ENCODE results near the gene RUFY4. TPM values are rescaled to one million over a fixed set of nuclear protein-coding genes. Genes with fewer than 3 reads are reported as not detected.

Gene RUFY4
- total RNA-seq, 1 donor from 2014 or later = not detected

- H3K9me3 ChIP-seq = no peaks in the 10 kb centered on the region
- DNase-seq (no peak), ATAC-seq (no peak)
- no peaks in the 10 kb centered on the region for H3K36me3 ChIP-seq
- intact Hi-C loops (cut with DNase I) = no loop called here
- no peaks in the 10 kb centered on the region for H3K4me1 ChIP-seq
- TF ChIP-seq CTCF (IDR thresholded peaks at IDR 0.05) = no peak
- no peak overlapping the region for H3K27ac ChIP-seq
- H3K27me3 ChIP-seq (ENCODE audit: low read depth) = no peaks in the 10 kb centered on the region
- no peak overlapping the region for H3K4me3 ChIP-seq
These were observed 46.8 kb upstream of the RUFY4 start for GRCh38 chr2:218022131-218022850.

- Histone ChIP-seq H3K4me3 (no peak overlapping the region), H3K27me3 (ENCODE audit: low read depth) (no peaks in the 10 kb centered on the region), H3K9me3 (no peaks in the 10 kb centered on the region), H3K27ac (no peak overlapping the region), H3K4me1 (no peaks in the 10 kb centered on the region), H3K36me3 (no peaks in the 10 kb centered on the region)
- DNase-seq = no peak
- intact Hi-C loops (cut with DNase I) = no loop called here
- no peak for TF ChIP-seq CTCF (IDR thresholded peaks at IDR 0.05)
- no peak for ATAC-seq
These were observed 46.1 kb upstream of the RUFY4 start for GRCh38 chr2:218022851-218023530.

- ATAC-seq (no peak), DNase-seq (no peak)
- TF ChIP-seq CTCF (IDR thresholded peaks at IDR 0.05) = no peak
- Histone ChIP-seq H3K4me3 (no peak overlapping the region), H3K27ac (no peak overlapping the region), H3K27me3 (ENCODE audit: low read depth) (no peaks in the 10 kb centered on the region), H3K4me1 (no peaks in the 10 kb centered on the region), H3K9me3 (no peaks in the 10 kb centered on the region), H3K36me3 (no peaks in the 10 kb centered on the region)
- intact Hi-C loops (cut with DNase I) = no loop called here
These were observed 45.4 kb upstream of the RUFY4 start for GRCh38 chr2:218023636-218024035.

GRCh38 chr2:218024336-218024735, 44.7 kb upstream of the RUFY4 start:
- H3K4me1 ChIP-seq = no peaks in the 10 kb centered on the region
- no peak for DNase-seq

GRCh38 chr2:218024871-218025270, 44.2 kb upstream of the RUFY4 start:
- no peak for DNase-seq
- intact Hi-C loops (cut with DNase I) = no loop called here
- no peak overlapping the region for H3K27ac ChIP-seq
- no peak overlapping the region for H3K4me3 ChIP-seq
- H3K36me3 ChIP-seq = no peaks in the 10 kb centered on the region
- H3K27me3 ChIP-seq (ENCODE audit: low read depth) = no peaks in the 10 kb centered on the region
- H3K9me3 ChIP-seq = no peaks in the 10 kb centered on the region
- ATAC-seq = no peak
- TF ChIP-seq CTCF (IDR thresholded peaks at IDR 0.05) = no peak
- H3K4me1 ChIP-seq = no peaks in the 10 kb centered on the region

More at GRCh38 chr2:218024336-218024735, 44.7 kb upstream of the RUFY4 start:
- no peak for ATAC-seq
- intact Hi-C loops (cut with DNase I) = no loop called here
- H3K27me3 ChIP-seq (ENCODE audit: low read depth) = no peaks in the 10 kb centered on the region
- H3K9me3 ChIP-seq = no peaks in the 10 kb centered on the region
- no peak for TF ChIP-seq CTCF (IDR thresholded peaks at IDR 0.05)
- no peaks in the 10 kb centered on the region for H3K36me3 ChIP-seq
- H3K4me3 ChIP-seq = no peak overlapping the region
- no peak overlapping the region for H3K27ac ChIP-seq

Measured in lower lobe of right lung (tissue), 2 donors.